GM19397 (cell line): Measurements from ENCODE around the gene HRH3.

Experiments used
- ATAC-seq: cut with Tn5 transposase; IDR thresholded peaks from one replicate; pipeline ENCODE4 v1.9.1; 2021; ENCODE audit warnings: mild to moderate bottlenecking, moderate library complexity; ENCODE audit not compliant: unreplicated experiment

HRH3 gene

GRCh38 chr20:62219992-62220665, at the start of gene HRH3:
HRH3 (minus strand) TSS chr20:62220278; CDS start chr20:62219970, 308 bp downstream.
- ATAC-seq = no peak

GRCh38 chr20:62269871-62270270, 49.8 kb upstream of the HRH3 start:
- no peak for ATAC-seq

GRCh38 chr20:62269378-62269777, 49.3 kb upstream of the HRH3 start:
- no peak for ATAC-seq

GRCh38 chr20:62268228-62268900, 48.3 kb upstream of the HRH3 start:
- ATAC-seq = no peak

GRCh38 chr20:62267543-62267942, 47.5 kb upstream of the HRH3 start:
- ATAC-seq = no peak

GRCh38 chr20:62266851-62267250, 46.8 kb upstream of the HRH3 start:
- no peak for ATAC-seq

GRCh38 chr20:62266340-62266739, 46.3 kb upstream of the HRH3 start:
- ATAC-seq = no peak

GRCh38 chr20:62265365-62265764, 45.3 kb upstream of the HRH3 start:
- ATAC-seq = no peak

- ATAC-seq = no peak
These were observed 43.3 kb upstream of the HRH3 start for GRCh38 chr20:62263396-62263795.

- ATAC-seq = no peak
These were observed 42.0 kb upstream of the HRH3 start for GRCh38 chr20:62262064-62262463.

GRCh38 chr20:62259294-62259565, 39.2 kb upstream of the HRH3 start:
- ATAC-seq = no peak

- ATAC-seq = no peak
These were observed 38.6 kb upstream of the HRH3 start for GRCh38 chr20:62258499-62259293.

- ATAC-seq = no peak
These were observed 35.9 kb upstream of the HRH3 start for GRCh38 chr20:62255976-62256375.

- ATAC-seq = no peak
These were observed 34.1 kb upstream of the HRH3 start for GRCh38 chr20:62254021-62254724.

GRCh38 chr20:62253398-62253797, 33.3 kb upstream of the HRH3 start:
- ATAC-seq = no peak

GRCh38 chr20:62252342-62252966, 32.4 kb upstream of the HRH3 start:
- ATAC-seq = no peak

GRCh38 chr20:62248890-62249560, 28.9 kb upstream of the HRH3 start:
- no peak for ATAC-seq

GRCh38 chr20:62246872-62247652, 27.0 kb upstream of the HRH3 start:
- ATAC-seq = no peak

- no peak for ATAC-seq
These were observed 26.4 kb upstream of the HRH3 start for GRCh38 chr20:62246431-62246830.

GRCh38 chr20:62245911-62246280, 25.8 kb upstream of the HRH3 start:
- no peak for ATAC-seq
